Endothelial cell of umbilical vein (primary cell): Measurements from ENCODE around the gene MBTD1. TPM values are rescaled to one million over a fixed set of nuclear protein-coding genes. Genes with fewer than 3 reads are reported as not detected.

Experiments used
- BruUV-seq: library from RNA; stranded (reverse); fragments of 400-500 nt; replicated peaks from 2 replicates; lab custom pipeline; 2021; lab: Mats Ljungman, UMichigan
- CTCF ChIA-PET: fragments of 300-600, 350-600 bp; sonication (Branson Sonifier 250); formaldehyde crosslinking; loops from one replicate; lab custom pipeline; 2021; ENCODE audit warnings: antibody characterized with exemption, inconsistent platforms; lab: Charles Lee
- POLR2A ChIA-PET: fragments of 300-600, 350-600 bp; sonication (Branson Sonifier 250); formaldehyde crosslinking; loops from one replicate; lab custom pipeline; 2021; ENCODE audit warnings: antibody characterized with exemption, inconsistent platforms; lab: Charles Lee
- DNase-seq: peaks from one replicate; pipeline ENCODE4 v3.0.0-alpha.2; 2011; ENCODE audit warnings: low read depth, low spot score
- FAIRE-seq: peaks from 2 replicates; lab custom pipeline; 2011; peaks lifted over from hg19 to GRCh38; lab: Jason Lieb, UNC
- H2AFZ ChIP-seq: 2 replicates; pipeline ENCODE4 v1.6.0; 2012; ENCODE audit warnings: low read depth, low read length, control low read depth, inconsistent platforms
- H3K27ac ChIP-seq: 2 replicates; pipeline ENCODE4 v1.5.1; 2011; ENCODE audit warnings: low read depth, mild to moderate bottlenecking, control low read depth, low read length, moderate library complexity; ENCODE audit not compliant: insufficient read depth
- H3K27me3 ChIP-seq, 2 experiments: 2 replicates each; pipeline versions ENCODE4 v1.6.0 to v1.6.1; 2011; ENCODE audit warnings: low read length in 2 of 2, mixed read lengths in 1 of 2; ENCODE audit not compliant: control insufficient read depth in 2 of 2, insufficient read depth in 2 of 2
- H3K36me3 ChIP-seq, 2 experiments: 2 replicates in 1 of 2; 3 replicates in 1 of 2; pipeline ENCODE4 v1.5.1; 2011; ENCODE audit warnings: low read length in 2 of 2, mild to moderate bottlenecking in 1 of 2, moderate library complexity in 1 of 2; ENCODE audit not compliant: control insufficient read depth in 2 of 2, insufficient read depth in 2 of 2; ENCODE audit errors: extremely low read depth in 1 of 2
- H3K4me1 ChIP-seq: 3 replicates; pipeline ENCODE4 v1.5.1; 2011; ENCODE audit warnings: mild to moderate bottlenecking, low read length; ENCODE audit not compliant: control insufficient read depth, insufficient read depth; ENCODE audit errors: extremely low read depth
- H3K4me2 ChIP-seq: 2 replicates; pipeline ENCODE4 v1.6.1; 2011; ENCODE audit warnings: low read length, control low read depth, mixed read lengths; ENCODE audit not compliant: insufficient read depth
- H3K4me3 ChIP-seq, 3 experiments: fragments of 200-600 bp in 1 of 3; sonication (generic), shearing (Covaris generic) in 1 of 3; replicated peaks in 1 of 3; 2 replicates each; pipeline ENCODE4 v1.5.1; 2011 to 2016; ENCODE audit warnings: control low read depth in 3 of 3, low read length in 3 of 3, mild to moderate bottlenecking in 2 of 3, inconsistent platforms in 1 of 3, low read depth in 1 of 3, moderate library complexity in 1 of 3; ENCODE audit not compliant: insufficient read depth in 1 of 3
- H3K79me2 ChIP-seq: 2 replicates; pipeline ENCODE4 v1.6.0; 2012; ENCODE audit warnings: low read length, inconsistent platforms; ENCODE audit not compliant: control insufficient read depth, insufficient read depth
- H3K9ac ChIP-seq: replicated peaks from 2 replicates; pipeline ENCODE3; 2011; ENCODE audit warnings: low read length, control low read depth; ENCODE audit not compliant: insufficient read depth; ENCODE audit errors: extremely low read depth
- H3K9me1 ChIP-seq: replicated peaks from 3 replicates; pipeline ENCODE4 v1.6.0; 2011; ENCODE audit warnings: mild to moderate bottlenecking, low read length; ENCODE audit not compliant: control insufficient read depth, insufficient read depth; ENCODE audit errors: extremely low read depth
- H3K9me3 ChIP-seq: replicated peaks from 2 replicates; pipeline ENCODE4 v1.5.1; 2012; ENCODE audit warnings: low read length, inconsistent platforms; ENCODE audit not compliant: control insufficient read depth, insufficient read depth
- H4K20me1 ChIP-seq: replicated peaks from 2 replicates; pipeline ENCODE3; 2011; ENCODE audit warnings: mild to moderate bottlenecking, low read length; ENCODE audit not compliant: control insufficient read depth, insufficient read depth; ENCODE audit errors: extremely low read depth
- EZH2 ChIP-seq: IDR thresholded peaks from 2 replicates; pipeline ENCODE4 v1.6.1; 2012; ENCODE audit warnings: borderline replicate concordance, low read depth, mild to moderate bottlenecking, moderate library complexity, low read length, inconsistent platforms; ENCODE audit not compliant: severe bottlenecking
- FOS ChIP-seq: IDR thresholded peaks from 2 replicates; pipeline ENCODE4 v1.6.1; 2011; ENCODE audit warnings: mild to moderate bottlenecking, low read length, moderate library complexity, borderline replicate concordance; ENCODE audit not compliant: insufficient read depth
- GATA2 ChIP-seq: IDR thresholded peaks from 2 replicates; pipeline ENCODE4 v1.7.0; 2011; ENCODE audit warnings: low read depth, mild to moderate bottlenecking, moderate library complexity, mixed read lengths, low read length; ENCODE audit not compliant: insufficient read length, insufficient read depth
- JUN ChIP-seq: IDR thresholded peaks from 2 replicates; pipeline ENCODE4 v1.6.1; 2011; ENCODE audit warnings: borderline replicate concordance, low read depth; ENCODE audit not compliant: insufficient read length, insufficient read depth
- MYC ChIP-seq: IDR thresholded peaks from one replicate; pipeline ENCODE4 v1.6.1; 2011; ENCODE audit warnings: mild to moderate bottlenecking, low read depth, low read length
- POLR2A ChIP-seq: IDR thresholded peaks from 2 replicates; pipeline ENCODE4 v1.6.1; 2012; ENCODE audit warnings: low read depth, mild to moderate bottlenecking, control low read depth, low read length
- POLR2AphosphoS5 ChIP-seq: IDR thresholded peaks from 2 replicates; pipeline ENCODE4 v1.6.1; 2012; ENCODE audit warnings: low read depth, mild to moderate bottlenecking, control low read depth, low read length, moderate library complexity; ENCODE audit not compliant: insufficient read depth
- dilution Hi-C: fragments of 300-500 bp; cut with MboI; formaldehyde crosslinking; loops from one replicate; pipeline ENCODE4 v1.15.0; 2019; ENCODE audit warnings: low sequenced_read_pairs; ENCODE audit not compliant: extremely low pct_ligation_motif_present
- intact Hi-C: fragments of 100-400 bp; cut with micrococcal nuclease; formaldehyde crosslinking; loops from one replicate; pipeline ENCODE4 v1.10.0; 2022
- polyA plus RNA-seq, 4 experiments: library from polyadenylated mRNA; depleted of rRNA in 3 of 4; stranded (reverse) in 3 of 4; unstranded in 1 of 4; fragments of >200 nt; gene quantifications; 2 replicates each; pipeline versions ENCODE4 v1.2.1 to v1.2.3, GENCODE V29; 2011 to 2012; ENCODE audit warnings: missing spikeins in 1 of 4
- total RNA-seq: library from RNA; stranded (reverse); gene quantifications from 2 replicates; pipeline ENCODE4 v1.2.3, GENCODE V29; 2021
- TF ChIP-seq, protein P1 (sequence below), 2 donors: IDR thresholded peaks; 1 replicate in 1 of 2; 2 replicates in 1 of 2; pipeline ENCODE4 v1.5.1; 2011; ENCODE audit warnings: low read length in 2 of 2, mild to moderate bottlenecking in 2 of 2, moderate library complexity in 2 of 2, control low read depth in 1 of 2, inconsistent platforms in 1 of 2, low read depth in 1 of 2; ENCODE audit not compliant: insufficient read depth in 1 of 2; ENCODE audit errors: extremely low read depth in 1 of 2
- TF ChIP-seq, protein P2 (sequence below): IDR thresholded peaks from 2 replicates; pipeline ENCODE4 v1.6.1; 2011; ENCODE audit not compliant: insufficient read depth, insufficient read length

MBTD1 gene
- total and polyA plus RNA-seq, 2 donors (not counting 3 experiments of a cell fraction or from before 2014, with no cell fraction given), result 4.8 to 14.0 TPM

DNA sequence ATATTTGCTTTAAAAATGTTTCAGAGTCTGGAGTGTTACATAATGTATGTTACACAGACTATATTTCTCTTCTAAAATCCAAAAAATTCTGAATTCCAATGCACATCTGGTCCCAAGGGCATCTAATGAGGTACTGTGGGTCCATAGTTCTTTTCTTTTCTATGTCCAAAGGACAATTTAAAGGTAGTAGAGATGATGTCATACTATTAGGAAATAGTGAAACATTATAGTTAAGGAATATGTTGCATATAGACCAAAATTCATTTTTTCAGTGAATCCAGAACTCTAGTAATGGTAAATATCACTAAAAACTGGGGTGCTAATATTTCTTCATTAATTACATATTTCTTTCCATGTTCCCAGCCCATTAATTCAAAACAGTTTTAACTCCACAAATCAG is 70.7 kb downstream of the MBTD1 start:
- intact Hi-C loops, result no loop called here

More for the DNA sequence above, 70.7 kb downstream of the MBTD1 start:
- dilution Hi-C loops, result no loop called here
- no peak overlapping the region for H3K4me3 ChIP-seq
- TF ChIP-seq POLR2AphosphoS5, result no peak
- TF ChIP-seq, protein P1, sequence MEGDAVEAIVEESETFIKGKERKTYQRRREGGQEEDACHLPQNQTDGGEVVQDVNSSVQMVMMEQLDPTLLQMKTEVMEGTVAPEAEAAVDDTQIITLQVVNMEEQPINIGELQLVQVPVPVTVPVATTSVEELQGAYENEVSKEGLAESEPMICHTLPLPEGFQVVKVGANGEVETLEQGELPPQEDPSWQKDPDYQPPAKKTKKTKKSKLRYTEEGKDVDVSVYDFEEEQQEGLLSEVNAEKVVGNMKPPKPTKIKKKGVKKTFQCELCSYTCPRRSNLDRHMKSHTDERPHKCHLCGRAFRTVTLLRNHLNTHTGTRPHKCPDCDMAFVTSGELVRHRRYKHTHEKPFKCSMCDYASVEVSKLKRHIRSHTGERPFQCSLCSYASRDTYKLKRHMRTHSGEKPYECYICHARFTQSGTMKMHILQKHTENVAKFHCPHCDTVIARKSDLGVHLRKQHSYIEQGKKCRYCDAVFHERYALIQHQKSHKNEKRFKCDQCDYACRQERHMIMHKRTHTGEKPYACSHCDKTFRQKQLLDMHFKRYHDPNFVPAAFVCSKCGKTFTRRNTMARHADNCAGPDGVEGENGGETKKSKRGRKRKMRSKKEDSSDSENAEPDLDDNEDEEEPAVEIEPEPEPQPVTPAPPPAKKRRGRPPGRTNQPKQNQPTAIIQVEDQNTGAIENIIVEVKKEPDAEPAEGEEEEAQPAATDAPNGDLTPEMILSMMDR (IDR thresholded peaks at IDR 0.05; ENCODE audit: extremely low read depth in 1 of 2, insufficient read depth in 1 of 2, low read depth in 1 of 2, low read length in 2 of 2), result no peak
- TF ChIP-seq POLR2A, result no peak
- TF ChIP-seq FOS, result no peak
- no peak for TF ChIP-seq MYC
- TF ChIP-seq, protein P2, sequence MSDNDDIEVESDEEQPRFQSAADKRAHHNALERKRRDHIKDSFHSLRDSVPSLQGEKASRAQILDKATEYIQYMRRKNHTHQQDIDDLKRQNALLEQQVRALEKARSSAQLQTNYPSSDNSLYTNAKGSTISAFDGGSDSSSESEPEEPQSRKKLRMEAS, result no peak
- TF ChIP-seq GATA2, result no peak
- no peak for TF ChIP-seq JUN
- no peak for TF ChIP-seq EZH2
- no peaks in the 10 kb centered on the region for H3K9me3 ChIP-seq
- no peaks in the 10 kb centered on the region for H3K9me1 ChIP-seq
- H3K79me2 ChIP-seq, result no peaks in the 10 kb centered on the region
- H2AFZ ChIP-seq, result no peak overlapping the region
- H3K9ac ChIP-seq, result no peak overlapping the region
- no peaks in the 10 kb centered on the region for H3K27me3 ChIP-seq
- FAIRE-seq (no peak), DNase-seq (no peak)
- ChIA-PET CTCF (no interaction called here), POLR2A (no interaction called here)
- BruUV-seq, result no TSS peak
- peaks cover 7% of the 10 kb centered on the region for H3K4me1 ChIP-seq
- H3K27ac ChIP-seq, result no peak overlapping the region
- H4K20me1 ChIP-seq, result no peaks in the 10 kb centered on the region
- peaks cover 5 to 13% of the 10 kb centered on the region in 2 experiments for H3K36me3 ChIP-seq
- no peak overlapping the region for H3K4me2 ChIP-seq
